NCI-H187 treated with DMSO at 0.1 percent for 48 hours (cell line): ENCODE results near the gene GLE1.

Source experiments
- DNase-seq: peaks from one replicate; lab custom pipeline; 2025; lab: John Stamatoyannopoulos, UW

The GLE1 gene

GRCh38 chr9:128504485-128505413 is at the start of gene GLE1:
Gene GLE1, plus strand, starts transcription at chr9:128504719. Its CDS starts 87 bp downstream, at chr9:128504806.
- DNase-seq = peak; percentile 44

- DNase-seq = no peak
Observed at GRCh38 chr9:128454991-128455390, 49.5 kb upstream of the GLE1 start.

- DNase-seq = peak; percentile 45
Observed at GRCh38 chr9:128455849-128456612, 48.5 kb upstream of the GLE1 start, which contains the start of gene ODF2. Gene ODF2, plus strand, starts transcription at chr9:128456006. Its CDS starts 86 bp downstream, at chr9:128456092.

GRCh38 chr9:128456613-128457061 is 47.9 kb upstream of the GLE1 start:
- no peak for DNase-seq

- DNase-seq = no peak
Observed at GRCh38 chr9:128457207-128457606, 47.3 kb upstream of the GLE1 start.

GRCh38 chr9:128459011-128459410 is 45.5 kb upstream of the GLE1 start:
- no peak for DNase-seq

GRCh38 chr9:128469070-128469469 is 35.4 kb upstream of the GLE1 start:
- no peak for DNase-seq

- no peak for DNase-seq
Observed at GRCh38 chr9:128470560-128470959, 34.0 kb upstream of the GLE1 start.

GRCh38 chr9:128473104-128473503 is 31.4 kb upstream of the GLE1 start:
- DNase-seq = no peak

- no peak for DNase-seq
Observed at GRCh38 chr9:128475867-128476266, 28.7 kb upstream of the GLE1 start.

- DNase-seq = no peak
Observed at GRCh38 chr9:128479262-128479661, 25.3 kb upstream of the GLE1 start.

- no peak for DNase-seq
Observed at GRCh38 chr9:128481561-128481960, 23.0 kb upstream of the GLE1 start.

- no peak for DNase-seq
Observed at GRCh38 chr9:128482186-128482585, 22.3 kb upstream of the GLE1 start.

- DNase-seq = no peak
Observed at GRCh38 chr9:128484686-128485413, 19.7 kb upstream of the GLE1 start.

GRCh38 chr9:128485414-128485855 is 19.1 kb upstream of the GLE1 start:
- no peak for DNase-seq

- no peak for DNase-seq
Observed at GRCh38 chr9:128486201-128486600, 18.3 kb upstream of the GLE1 start.

- DNase-seq = no peak
Observed at GRCh38 chr9:128493424-128493823, 11.1 kb upstream of the GLE1 start.

- no peak for DNase-seq
Observed at GRCh38 chr9:128494108-128494745, 10.3 kb upstream of the GLE1 start.

- no peak for DNase-seq
Observed at GRCh38 chr9:128494746-128495129, 9.8 kb upstream of the GLE1 start.

GRCh38 chr9:128495296-128495695 is 9.2 kb upstream of the GLE1 start:
- no peak for DNase-seq

- no peak for DNase-seq
Observed at GRCh38 chr9:128495804-128496417, 8.6 kb upstream of the GLE1 start.
